ENCODE measurements around the gene FARP1.

DNA sequence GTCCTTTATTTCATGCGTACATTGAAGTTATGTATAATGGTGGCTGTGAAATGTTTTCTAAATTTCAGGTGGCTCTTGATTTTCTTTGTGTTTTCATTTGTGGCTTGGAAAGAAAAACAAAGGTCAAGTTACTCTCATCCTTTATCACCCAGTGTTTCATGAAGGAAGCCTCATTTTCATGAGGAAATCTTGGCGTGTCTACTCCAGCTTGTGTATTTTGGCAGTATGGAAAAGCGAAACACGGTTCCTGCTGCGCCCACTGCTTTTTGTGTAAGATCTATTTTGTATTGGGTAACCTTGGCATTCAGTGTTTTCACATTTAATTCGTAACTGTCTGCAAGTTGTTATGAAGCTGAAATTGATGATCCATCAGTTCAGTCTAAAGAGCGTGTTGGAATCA, 181.2 kb downstream of the FARP1 start:
- TF ChIP-seq, protein P1, sequence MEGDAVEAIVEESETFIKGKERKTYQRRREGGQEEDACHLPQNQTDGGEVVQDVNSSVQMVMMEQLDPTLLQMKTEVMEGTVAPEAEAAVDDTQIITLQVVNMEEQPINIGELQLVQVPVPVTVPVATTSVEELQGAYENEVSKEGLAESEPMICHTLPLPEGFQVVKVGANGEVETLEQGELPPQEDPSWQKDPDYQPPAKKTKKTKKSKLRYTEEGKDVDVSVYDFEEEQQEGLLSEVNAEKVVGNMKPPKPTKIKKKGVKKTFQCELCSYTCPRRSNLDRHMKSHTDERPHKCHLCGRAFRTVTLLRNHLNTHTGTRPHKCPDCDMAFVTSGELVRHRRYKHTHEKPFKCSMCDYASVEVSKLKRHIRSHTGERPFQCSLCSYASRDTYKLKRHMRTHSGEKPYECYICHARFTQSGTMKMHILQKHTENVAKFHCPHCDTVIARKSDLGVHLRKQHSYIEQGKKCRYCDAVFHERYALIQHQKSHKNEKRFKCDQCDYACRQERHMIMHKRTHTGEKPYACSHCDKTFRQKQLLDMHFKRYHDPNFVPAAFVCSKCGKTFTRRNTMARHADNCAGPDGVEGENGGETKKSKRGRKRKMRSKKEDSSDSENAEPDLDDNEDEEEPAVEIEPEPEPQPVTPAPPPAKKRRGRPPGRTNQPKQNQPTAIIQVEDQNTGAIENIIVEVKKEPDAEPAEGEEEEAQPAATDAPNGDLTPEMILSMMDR (conservative IDR thresholded peaks at IDR 0.05; ENCODE audit: low read length): no peak
- TF ChIP-seq EZH2phosphoT487 (IDR thresholded peaks at IDR 0.05; ENCODE audit: borderline replicate concordance, low read depth, low read length): no peak
